GM18511 (cell line): ENCODE data around the gene PTGES3L.
"Not testable (repeated sequence)": the region's sequence is repeated elsewhere in the genome, so short reads cannot be mapped to it uniquely, and the experiment has no call there.

Experiments
- ATAC-seq: cut with Tn5 transposase; IDR thresholded peaks from one replicate; pipeline ENCODE4 v1.9.1; 2021; ENCODE audit warnings: mild to moderate bottlenecking, moderate library complexity; ENCODE audit not compliant: unreplicated experiment

PTGES3L gene

GRCh38 chr17:42922294-42922693 is 57.6 kb downstream of the PTGES3L start:
- no peak for ATAC-seq

GRCh38 chr17:42920922-42921321 is 59.0 kb downstream of the PTGES3L start:
- no peak for ATAC-seq

- no peak for ATAC-seq
Measured at GRCh38 chr17:42920106-42920900, 59.6 kb downstream of the PTGES3L start.

GRCh38 chr17:42919522-42920077 is 60.3 kb downstream of the PTGES3L start:
- ATAC-seq = not testable (repeated sequence)

GRCh38 chr17:42918902-42919521 is 60.9 kb downstream of the PTGES3L start:
- ATAC-seq = no peak
